ENCODE measurements around the gene SMC1B.
"Not testable (repeated sequence)": the region's sequence is repeated elsewhere in the genome, so short reads cannot be mapped to it uniquely, and the experiment has no call there.

SMC1B gene

DNA sequence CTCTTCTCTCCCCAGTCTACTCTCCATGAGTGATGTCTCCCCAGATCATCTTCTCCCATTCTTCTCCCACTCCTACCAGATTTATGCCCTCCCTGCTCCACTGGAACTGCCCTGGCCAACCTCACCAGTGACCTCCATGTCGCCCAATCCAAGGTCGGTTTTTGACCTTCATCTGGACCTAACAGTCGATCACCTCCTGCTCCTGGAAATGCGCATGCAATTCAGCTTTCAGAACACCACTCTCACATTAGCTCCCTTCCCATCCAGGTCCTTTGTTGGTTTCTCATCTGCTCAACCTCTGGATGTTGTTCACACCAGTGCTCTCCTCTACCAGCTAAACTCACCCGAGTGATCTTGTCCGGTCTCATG, 5.4 kb upstream of the SMC1B start:
- DNase-seq, result no peak

DNA sequence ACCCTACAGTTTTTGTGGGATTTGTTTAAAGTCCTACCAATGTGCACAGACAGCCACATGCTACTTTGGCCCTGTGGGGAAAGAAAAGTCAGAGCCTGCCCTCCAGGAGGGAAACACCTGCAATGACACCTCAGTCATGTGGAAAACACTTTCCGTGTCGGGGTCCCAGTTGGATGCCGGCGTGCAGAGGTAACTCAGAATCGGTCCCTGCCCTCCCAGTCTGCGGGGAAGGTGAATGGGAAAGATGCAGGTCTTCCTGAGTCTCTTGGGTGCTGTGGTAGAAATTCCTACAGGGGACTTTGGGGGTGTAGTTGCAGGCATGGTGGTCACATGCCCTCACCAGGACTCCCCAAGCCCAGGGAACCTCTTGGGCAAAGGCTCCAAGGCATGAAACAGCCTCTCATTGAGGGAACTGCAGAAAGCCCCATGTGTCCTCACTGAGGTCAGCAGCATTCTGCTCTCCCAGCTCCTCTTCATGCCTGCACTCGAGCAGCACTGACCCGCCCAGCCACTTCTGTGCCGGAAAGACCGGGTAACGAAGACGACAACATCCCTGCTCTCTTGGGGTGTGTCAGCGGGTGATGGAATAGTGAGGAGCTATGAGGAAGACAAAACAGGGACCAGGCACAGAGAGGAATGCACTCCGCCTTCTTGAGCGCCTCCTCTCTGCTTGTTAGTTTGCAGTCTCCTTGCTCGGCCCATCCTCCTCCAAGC, 4.8 kb upstream of the SMC1B start:
- DNase-seq, result no peak

DNA sequence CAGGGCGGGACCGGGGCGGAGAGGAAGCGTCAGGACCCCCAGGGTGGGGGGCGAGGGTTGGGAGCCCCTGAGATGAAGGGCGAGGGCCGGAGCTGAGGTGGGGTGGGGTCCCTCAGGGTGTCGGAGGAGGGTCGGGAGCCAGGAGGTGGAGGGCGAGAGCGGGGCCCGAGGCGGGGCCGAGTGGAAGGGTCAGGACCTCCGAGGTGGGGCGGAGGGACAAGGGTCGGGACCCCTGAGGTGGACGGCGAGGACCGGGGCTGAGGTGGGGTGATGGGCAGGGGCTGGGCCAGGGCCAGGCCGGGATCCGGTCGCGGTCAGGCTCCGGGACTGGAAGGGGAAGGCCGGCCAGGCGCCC, 409 bp downstream of the SMC1B start:
- no peak for DNase-seq

DNA sequence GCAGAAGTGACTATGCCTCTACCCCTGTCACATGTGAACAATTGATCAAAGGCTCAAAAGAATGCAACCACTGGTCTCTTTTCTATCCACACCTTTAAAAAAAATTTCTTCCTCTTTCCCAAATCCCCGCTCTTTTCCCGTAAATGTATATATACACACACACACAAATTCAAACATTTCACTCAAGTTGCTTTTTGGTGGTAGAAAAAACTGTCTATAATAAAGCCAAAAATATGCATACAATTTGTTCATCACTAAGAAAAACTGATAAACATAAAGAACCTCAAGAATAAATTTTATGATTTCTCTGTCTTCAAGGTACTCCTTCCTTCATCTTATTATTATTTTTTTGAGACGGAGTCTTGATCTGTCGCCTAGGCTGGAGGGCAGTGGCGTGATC, 5.6 kb downstream of the SMC1B start:
- no peak for DNase-seq

DNA sequence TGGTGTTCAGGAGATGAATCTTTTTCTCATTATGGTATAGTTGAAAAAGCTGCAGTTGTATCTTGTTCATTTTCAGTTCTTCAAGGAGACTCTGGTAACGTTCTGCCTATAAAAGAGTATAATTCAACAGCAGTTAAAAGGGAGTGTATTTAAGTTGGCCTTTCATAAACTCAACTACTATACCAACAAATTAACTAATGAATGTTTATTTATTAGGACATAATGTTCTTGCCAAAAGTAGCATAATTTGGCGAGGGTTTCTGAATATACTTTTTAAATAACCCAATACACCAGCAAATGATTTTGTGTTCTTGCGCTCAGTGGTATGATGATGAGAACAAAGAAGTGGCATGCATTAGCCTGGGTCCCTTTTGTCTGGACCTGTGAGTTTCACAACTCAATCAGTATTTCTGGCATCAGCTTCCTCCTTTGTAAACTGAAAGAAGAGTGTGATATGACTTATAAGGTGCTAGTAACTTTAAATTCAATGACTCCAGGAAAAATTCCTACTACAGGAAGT, 10.9 kb downstream of the SMC1B start:
- no peak for DNase-seq

DNA sequence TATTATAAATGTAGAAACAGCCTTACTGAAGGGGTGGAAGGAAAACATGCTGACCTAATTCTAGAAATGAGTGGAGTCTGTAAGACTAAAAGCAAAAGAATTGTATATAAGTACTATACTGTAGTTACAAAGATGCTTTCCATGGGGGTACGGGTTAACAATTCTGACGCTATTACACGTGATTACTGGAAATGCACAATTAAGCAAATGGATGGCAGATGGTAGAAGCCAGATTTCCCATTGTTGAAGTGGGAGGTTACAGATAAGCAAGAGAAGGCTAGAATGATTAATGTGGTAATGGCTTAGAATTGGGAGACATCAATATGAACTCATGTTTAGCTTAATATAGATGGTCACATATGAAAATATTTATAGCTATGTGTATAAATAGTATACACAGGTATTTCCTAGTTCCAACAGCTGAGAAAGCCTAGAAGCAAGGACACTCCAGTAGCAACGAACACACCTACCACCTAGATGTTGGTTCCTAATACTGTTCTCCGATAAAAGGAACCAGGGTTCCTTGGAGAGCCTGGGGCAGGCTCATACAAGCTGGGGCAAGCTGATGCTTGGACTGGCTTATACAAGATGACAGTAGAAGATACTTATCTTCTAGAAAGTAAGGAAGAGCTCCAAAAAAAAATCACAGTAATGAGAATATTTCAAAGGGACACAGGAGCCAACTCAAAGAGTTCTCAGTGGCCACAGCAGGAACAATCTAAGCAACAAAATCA, 13.5 kb downstream of the SMC1B start:
- no peak for DNase-seq

DNA sequence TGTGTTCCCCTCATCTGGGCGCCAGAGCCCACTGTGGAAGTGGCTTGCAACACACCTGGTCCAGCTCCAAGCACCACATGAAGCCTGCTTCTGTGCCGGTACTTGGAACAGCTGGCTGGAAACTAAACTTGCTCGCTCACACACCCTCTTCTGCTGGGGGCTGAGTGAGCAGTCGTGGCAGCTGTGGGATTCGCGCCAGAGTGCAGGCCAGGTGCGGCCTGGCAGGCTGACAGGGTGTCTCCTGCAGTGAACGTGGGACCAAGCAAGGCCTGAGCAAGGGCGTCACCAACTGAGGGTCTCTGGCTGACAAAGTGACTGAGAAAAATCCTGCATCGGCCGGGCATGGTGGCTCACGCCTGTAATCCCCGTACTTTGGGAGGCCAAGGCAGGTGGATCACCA, 15.2 kb downstream of the SMC1B start:
- no peak for DNase-seq

DNA sequence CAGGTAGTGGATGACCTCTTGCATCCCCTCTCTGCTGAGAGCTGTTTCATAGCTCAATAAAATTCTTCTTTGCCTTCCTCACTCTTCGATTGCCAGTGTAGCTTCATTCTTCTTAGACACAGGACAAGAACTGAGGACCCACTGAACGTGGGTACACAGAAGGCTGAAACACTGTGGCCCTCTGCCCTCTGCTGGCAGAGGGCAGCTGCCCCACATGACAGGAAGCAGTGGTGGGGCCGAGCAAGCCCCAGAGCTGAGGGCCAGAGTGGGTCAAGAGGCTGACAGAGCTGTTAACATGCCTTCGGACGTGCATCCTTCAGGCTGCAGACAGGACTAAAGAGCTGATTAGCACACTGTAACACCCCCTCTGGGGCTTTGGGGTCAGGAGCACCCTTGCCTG, 15.6 kb downstream of the SMC1B start:
- DNase-seq, result no peak

DNA sequence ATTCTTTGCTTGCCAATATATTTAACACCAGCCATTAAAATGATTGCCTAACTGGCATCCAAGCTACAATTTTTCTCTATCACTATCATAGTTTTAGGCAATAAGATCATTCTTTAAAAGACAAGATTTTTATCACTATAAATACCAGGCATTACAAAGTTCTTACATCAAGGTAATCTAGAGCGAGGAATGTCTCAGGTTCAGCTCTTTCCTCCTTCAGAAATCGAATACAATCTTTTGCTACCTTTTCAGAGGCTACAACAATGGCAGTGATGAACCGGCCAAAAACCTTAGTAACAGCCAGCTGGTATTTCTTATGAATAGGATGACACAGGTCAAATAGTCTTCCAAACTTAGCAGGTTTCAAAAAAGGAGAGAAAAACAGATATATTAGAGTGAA, 23.9 kb downstream of the SMC1B start:
- DNase-seq, result no peak

DNA sequence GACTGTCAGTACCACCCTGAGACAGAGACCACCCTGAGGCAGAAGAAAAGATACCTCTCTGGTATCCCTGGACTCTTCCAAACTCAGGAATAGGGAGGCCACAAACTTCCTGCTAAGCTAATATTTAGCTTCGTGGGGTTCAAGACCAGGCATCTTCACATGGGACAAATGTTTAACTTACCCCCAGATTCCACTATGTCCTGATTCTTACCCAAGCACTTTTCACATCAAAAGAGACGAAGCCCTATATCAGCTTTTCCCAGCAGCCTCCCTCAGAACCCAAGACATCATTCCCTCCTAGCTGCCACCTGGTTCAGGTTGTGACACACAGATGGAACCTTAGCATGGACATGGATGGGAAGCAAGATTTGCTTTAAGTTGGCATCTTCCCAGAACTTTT, 32.1 kb downstream of the SMC1B start:
- DNase-seq, result no peak

DNA sequence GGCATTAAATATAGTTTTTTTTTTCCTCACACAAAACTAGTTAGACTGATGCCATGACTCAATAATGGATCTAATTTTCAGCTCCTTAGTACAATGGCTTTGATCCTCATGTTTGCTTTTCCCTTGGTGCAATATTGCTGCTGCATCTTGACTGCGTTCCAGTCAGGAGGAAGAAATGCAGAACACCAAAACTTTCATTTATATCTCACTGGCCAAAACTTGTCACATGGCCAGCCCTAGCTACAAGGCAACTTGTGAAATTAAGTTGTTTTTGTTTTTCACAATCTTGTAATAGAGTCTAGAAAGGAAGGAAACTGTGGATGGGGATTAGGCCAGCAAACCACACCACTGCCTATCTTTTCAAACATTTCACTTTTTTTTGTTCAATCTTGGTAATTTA, 36.7 kb downstream of the SMC1B start:
- no peak for DNase-seq

DNA sequence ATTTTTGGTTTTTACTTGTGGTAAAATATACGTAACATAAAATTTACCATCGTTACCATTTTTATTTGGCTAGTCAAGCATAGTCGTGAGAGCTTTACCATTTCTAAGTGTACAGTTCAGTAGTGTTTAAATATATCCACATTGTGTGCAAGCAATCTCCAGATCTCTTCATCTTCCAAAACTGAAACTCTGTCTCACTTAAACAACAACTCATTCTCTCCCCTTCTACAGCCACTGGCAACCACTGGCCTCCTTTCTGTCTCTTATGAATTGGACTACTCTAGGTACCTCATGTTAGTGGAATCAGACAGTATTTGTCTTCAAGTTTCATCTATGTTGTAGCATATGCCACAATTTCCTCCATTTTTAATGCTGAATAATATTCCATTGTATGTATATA, 37.4 kb downstream of the SMC1B start:
- no peak for DNase-seq

DNA sequence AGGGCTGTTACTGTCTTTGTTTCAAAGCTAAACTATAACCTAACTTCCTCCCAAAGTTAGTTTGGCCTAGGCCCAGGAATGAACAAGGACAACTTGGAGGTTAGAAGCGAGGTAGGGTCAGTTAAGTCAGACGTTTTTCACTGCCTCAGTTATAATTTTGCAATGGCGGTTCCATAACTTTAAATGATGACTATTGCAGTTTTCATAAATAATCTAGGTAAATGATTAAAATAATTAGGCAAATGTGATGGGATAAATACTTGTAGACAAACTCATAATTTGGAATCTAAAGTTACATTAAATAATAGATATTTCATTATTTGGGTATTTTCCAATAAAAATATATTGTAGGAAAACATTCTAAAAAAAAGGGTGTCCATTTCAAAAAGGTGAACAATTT, 39.8 kb downstream of the SMC1B start:
- DNase-seq, result not testable (repeated sequence)

DNA sequence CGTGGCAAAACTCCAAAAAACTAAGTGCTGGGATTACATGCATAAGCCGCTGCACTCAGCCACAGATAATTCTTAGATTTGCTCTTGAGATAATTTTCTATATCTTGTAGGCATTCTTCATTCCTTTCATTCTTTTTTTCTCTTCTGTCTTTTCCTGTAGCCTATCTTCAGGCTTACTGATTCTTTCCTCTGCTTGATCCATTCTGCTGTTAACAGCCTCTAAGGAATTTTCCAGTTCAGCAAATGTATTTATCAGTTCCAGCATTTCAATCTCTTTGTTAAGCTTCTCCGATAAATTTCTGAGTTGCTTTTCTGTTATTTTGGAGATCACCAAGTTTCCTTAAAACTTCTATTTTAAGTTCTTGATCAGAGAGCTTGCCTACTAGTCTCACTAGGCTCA, 46.7 kb downstream of the SMC1B start:
- no peak for DNase-seq

DNA sequence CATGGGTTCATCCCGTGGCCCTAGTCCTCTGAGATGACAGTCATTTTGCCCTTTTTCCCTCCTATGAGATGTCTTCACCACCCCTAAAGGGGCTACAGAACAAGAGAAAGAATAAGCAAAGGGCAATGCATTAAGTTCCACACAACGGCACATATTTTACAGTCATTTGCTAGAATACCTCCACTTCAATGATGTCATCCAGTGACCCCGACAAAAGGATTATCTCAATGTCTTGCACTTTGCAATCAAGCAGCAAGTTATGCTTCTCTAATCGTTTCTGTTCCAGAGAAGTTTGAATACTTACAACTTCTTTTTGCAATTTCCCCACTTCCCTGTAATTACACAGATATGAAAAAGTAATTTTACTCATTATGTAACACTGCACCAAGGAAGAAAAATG, 53.8 kb downstream of the SMC1B start:
- DNase-seq, result no peak

DNA sequence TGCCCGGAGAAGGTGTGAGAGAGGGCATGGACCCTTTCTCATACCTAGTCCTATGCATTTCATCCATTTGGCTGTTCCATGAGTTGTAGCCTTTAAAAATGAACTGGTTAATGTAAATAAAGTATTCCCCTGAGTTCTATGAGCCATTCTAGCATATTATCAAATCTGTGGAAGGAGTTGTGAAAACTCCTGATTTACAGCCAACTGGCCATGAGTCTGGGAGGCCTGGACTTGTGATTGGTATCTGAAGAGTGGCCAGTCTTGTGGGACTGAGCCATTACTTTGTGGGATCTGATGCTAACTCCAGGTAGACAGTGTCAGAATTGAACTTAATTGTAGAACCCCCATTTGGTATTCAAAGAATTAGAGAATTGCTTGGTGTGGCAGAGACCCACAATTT, 55.3 kb downstream of the SMC1B start:
- DNase-seq, result no peak

DNA sequence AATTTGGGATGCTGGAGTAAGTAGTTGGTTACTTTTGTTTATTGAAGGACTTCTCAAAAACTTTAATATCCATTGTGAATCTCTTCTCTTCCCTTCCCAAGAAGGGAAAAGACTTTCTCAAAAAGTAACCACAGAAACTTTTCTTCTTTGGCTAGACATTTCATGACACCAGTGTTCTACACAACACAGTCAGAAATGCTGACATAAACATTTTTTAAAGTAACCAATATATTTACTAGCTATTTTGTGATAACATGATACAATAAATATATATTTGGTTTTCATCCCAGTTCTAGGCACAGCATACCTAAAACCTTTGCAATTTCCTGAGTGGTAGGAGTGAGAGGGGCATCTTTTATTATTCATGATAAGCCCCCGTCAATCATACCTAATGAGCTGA, 55.9 kb downstream of the SMC1B start:
- DNase-seq, result no peak

DNA sequence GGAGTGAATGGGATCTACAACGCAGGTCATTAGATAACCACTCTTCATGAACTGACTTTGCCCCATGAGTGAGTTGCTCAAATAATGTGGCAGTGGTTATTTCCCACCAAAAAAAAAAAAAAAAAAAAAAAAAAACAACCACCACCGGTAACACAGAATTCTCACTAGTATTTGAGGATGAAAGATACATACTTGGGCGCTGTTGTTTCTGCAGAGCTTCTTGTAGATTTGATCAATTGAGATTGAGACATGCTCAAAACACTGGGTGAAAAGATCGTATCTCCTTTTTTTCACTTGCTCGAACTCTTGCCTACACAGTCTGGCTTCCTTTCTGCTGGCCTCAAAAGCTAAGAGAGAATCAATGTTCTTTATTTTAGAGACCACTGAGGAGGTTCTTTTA, 59.6 kb downstream of the SMC1B start:
- no peak for DNase-seq

DNA sequence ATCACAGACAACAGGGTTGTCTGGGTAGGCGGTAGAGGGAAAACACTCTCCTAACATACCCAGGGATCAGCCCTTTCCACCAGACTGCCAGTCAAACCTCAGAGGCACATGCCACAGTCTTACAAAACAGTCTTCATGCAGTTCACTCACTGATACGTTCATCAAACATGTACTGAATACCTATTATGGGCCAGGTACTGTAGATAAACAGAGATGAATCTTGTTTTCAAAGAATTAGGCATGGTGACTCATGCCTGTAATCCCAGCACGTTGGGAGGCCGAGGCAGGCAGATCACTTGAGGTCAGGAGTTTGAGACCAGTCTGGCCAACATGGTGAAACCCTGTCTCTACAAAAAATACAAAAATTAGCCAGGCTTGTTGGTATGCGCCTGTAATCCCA, 60.6 kb downstream of the SMC1B start:
- not testable (repeated sequence) for DNase-seq

DNA sequence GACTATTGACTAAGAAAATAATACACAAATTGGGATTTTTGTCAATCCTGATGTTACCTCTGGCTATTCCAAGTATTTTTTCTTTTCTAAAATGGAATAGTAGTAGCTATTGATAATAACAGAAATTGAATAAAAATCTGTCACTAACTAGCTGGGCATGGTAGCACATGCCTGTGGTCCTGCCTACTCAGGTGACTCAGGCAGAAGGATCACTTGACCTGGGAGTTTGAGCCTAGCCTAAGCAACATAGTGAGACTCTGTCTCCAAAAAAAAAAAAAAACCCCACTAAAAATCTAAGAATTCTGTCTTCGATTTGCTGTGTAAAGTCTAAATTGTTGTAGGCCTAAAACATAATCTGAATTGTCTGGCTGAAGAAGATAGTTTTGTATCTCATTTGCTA, 61.4 kb downstream of the SMC1B start:
- DNase-seq, result no peak

DNA sequence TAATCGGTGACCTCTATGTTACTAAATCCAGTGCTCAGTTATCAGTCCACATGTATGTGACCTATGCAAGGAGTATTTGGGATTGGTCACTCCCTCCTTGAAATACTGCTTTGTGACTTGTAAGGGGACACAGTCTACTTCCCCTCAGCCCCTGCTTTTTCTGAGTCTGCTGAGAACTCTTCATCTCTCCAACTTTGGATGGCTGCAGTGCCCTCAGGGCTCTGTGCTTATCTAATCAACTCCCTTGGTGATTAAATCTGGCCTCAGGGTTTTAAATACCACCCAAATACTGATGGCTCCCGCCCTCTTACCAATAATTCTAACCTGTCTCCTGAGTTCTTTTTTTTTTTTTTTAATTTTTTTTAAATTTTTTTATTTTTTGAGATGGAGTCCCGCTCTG, 63.5 kb downstream of the SMC1B start:
- DNase-seq, result no peak

DNA sequence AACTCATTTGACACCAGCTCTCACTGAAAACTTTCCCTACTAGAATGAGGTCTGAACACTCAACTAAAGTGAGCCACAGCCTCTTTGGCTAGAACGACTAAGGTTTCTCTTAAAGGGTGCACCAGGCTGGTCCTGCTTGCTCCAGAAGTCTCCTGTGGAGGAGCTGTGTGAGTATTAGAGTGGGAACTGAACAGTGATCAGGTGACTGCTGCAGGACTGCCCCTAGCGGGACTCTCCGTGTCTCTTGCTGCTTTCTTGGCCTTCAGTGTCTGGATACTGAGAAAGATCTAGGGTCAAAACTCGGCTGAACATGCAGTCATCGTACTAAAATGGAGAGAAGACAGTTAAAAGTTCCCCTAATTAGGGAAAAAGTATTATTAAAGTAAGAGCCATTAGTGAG, 69.1 kb downstream of the SMC1B start:
- DNase-seq, result no peak

DNA sequence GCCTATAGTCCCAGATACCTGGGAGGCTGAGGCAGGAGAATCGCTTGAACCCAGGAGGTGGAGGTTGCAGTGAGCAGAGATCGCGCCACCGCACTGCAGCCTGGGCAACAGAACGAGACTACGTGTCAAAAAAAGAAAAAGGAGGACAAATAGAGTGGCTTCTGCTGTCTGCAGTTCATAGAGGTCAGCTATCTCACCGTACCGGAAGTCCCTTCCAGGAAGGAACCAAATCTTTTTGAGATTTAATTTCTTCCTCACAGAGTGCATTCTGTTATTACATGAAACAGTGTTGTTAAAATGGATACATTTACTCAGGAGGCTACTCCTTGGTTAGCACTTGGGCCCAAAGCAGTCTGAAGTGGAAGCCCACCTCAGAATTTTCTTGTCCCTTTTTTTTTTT, 70.3 kb downstream of the SMC1B start:
- DNase-seq, result no peak

DNA sequence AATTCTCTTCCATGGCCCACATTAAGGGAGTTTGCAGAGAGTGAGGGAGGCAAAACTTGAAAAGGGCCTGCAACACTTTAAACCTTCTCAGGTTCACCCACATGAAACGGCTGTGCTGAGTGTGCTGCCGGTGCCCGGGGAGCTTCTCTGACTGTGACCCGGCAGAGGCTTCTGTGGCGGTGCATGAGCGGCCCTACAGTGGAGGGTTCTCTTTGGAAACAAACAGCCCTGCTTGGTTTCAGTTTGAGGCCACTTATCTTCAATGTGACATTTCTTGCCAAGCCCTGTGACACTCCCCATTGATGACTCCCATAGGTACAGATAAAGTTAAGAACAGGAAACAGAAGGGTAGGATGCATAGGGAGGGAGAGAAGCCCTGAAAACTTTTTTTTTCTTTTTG, 71.9 kb downstream of the SMC1B start:
- no peak for DNase-seq

DNA sequence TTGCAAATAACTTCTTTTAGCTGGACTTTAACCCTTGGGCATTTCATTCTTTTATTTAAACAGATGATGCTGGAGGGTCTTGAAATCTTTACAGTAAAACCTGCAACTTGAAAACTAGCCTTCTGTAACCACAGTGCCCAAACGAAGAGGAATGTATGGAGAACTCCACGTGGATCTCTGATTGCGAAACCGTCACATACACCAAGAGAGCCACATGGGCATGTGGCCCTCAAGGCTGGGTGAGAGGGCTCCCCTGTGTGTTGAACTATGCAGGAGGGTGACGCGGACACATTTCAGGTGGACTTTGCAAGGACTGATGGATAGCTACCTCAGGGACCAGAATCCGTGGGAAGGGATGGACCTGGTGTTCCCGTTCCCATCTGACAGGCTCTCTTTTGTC, 73.1 kb downstream of the SMC1B start:
- no peak for DNase-seq
